Loucy (cell line): ENCODE results near the gene SUSD3.

Experiments
- H2AFZ ChIP-seq: fragments of 200-600 bp; sonication (generic); 2 replicates; pipeline ENCODE4 v1.6.0; 2016; ENCODE audit warnings: antibody characterized with exemption, mild to moderate bottlenecking, low read length, moderate library complexity
- H3F3A ChIP-seq: fragments of 200-600 bp; 2 replicates; pipeline ENCODE4 v1.6.0; 2016; ENCODE audit warnings: antibody characterized with exemption, low read depth, mild to moderate bottlenecking
- H3K27me3 ChIP-seq: fragments of 200-600 bp; sonication (generic); 2 replicates; pipeline ENCODE4 v1.6.1; 2014; ENCODE audit warnings: low read length, mild to moderate bottlenecking; ENCODE audit not compliant: insufficient read depth, poor library complexity, severe bottlenecking
- H3K36me3 ChIP-seq: fragments of 200-600 bp; sonication (generic); 2 replicates; pipeline ENCODE4 v1.6.1; 2016; ENCODE audit warnings: low read length; ENCODE audit not compliant: insufficient read depth
- H3K4me1 ChIP-seq: fragments of 200-600 bp; sonication (generic); 2 replicates; pipeline ENCODE4 v1.5.1; 2014; ENCODE audit warnings: low read length, mild to moderate bottlenecking; ENCODE audit not compliant: insufficient read depth, poor library complexity, severe bottlenecking
- H3K4me2 ChIP-seq: fragments of 200-600 bp; sonication (generic); 2 replicates; pipeline ENCODE4 v1.6.0; 2014; ENCODE audit warnings: antibody characterized with exemption, low read length, low read depth, mild to moderate bottlenecking; ENCODE audit not compliant: poor library complexity, severe bottlenecking
- H3K4me3 ChIP-seq: fragments of 200-600 bp; sonication (generic); 2 replicates; pipeline ENCODE4 v1.5.1; 2014; ENCODE audit warnings: low read length, mild to moderate bottlenecking, mixed read lengths; ENCODE audit not compliant: poor library complexity, severe bottlenecking
- H3K79me2 ChIP-seq: fragments of 200-600 bp; sonication (generic); 2 replicates; pipeline ENCODE4 v1.6.1; 2014; ENCODE audit warnings: low read length; ENCODE audit not compliant: insufficient read depth
- H3K9ac ChIP-seq: fragments of 200-600 bp; sonication (generic); 2 replicates; pipeline ENCODE4 v1.6.0; 2014; ENCODE audit warnings: mild to moderate bottlenecking, low read depth, low read length, moderate library complexity; ENCODE audit not compliant: poor library complexity, severe bottlenecking
- H3K9me2 ChIP-seq: fragments of 200-600 bp; sonication (generic); replicated peaks from 2 replicates; pipeline ENCODE4 v1.6.1; 2016; ENCODE audit warnings: low read depth, low read length, mixed read lengths
- H3K9me3 ChIP-seq: fragments of 200-600 bp; sonication (generic); 2 replicates; pipeline ENCODE4 v1.6.1; 2014; ENCODE audit warnings: mild to moderate bottlenecking, antibody characterized with exemption, low read length, low read depth; ENCODE audit not compliant: insufficient read depth
- H4K20me1 ChIP-seq: fragments of 200-600 bp; sonication (generic); 2 replicates; pipeline ENCODE4 v1.6.0; 2014; ENCODE audit warnings: antibody characterized with exemption, low read length, mild to moderate bottlenecking; ENCODE audit not compliant: insufficient read depth, poor library complexity, severe bottlenecking
- EZH2phosphoT487 ChIP-seq: fragments of 200-600 bp; IDR thresholded peaks from 2 replicates; pipeline ENCODE4 v1.6.1; 2018; ENCODE audit warnings: antibody characterized with exemption, mild to moderate bottlenecking, moderate library complexity, borderline replicate concordance
- TF ChIP-seq, protein P1 (sequence below): fragments of 200-600 bp; sonication (generic); conservative IDR thresholded peaks from 2 replicates; pipeline ENCODE4 v1.5.1; 2014; ENCODE audit warnings: mild to moderate bottlenecking, antibody characterized with exemption, low read length

Gene SUSD3

DNA sequence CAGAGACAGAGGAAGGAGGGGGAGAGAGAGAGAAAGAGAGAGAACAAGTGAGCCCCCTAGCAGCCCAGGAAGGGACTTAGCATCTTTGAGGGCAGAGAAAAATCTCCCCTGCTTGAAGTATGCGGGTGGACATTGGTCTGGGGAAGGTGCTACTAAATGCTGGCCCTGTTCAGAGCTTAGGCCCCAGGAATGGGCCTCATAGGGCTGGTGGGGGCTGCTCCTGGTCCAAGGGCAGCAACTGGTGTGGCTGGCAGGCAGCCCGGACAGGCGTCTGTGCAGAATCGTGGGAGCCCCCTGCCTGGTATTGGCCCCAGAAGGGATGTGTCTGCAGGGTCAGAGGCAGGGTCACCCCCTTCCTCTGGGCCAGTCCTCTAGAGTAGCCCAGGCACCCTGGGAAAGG is 47.8 kb upstream of the SUSD3 start:
- H3K79me2 ChIP-seq = no peaks in the 10 kb centered on the region
- H3F3A ChIP-seq = no peaks in the 10 kb centered on the region
- no peak overlapping the region for H3K9ac ChIP-seq
- H4K20me1 ChIP-seq = no peaks in the 10 kb centered on the region
- no peaks in the 10 kb centered on the region for H3K9me2 ChIP-seq
- H2AFZ ChIP-seq = no peak overlapping the region
- no peaks in the 10 kb centered on the region for H3K9me3 ChIP-seq
- TF ChIP-seq, protein P1, sequence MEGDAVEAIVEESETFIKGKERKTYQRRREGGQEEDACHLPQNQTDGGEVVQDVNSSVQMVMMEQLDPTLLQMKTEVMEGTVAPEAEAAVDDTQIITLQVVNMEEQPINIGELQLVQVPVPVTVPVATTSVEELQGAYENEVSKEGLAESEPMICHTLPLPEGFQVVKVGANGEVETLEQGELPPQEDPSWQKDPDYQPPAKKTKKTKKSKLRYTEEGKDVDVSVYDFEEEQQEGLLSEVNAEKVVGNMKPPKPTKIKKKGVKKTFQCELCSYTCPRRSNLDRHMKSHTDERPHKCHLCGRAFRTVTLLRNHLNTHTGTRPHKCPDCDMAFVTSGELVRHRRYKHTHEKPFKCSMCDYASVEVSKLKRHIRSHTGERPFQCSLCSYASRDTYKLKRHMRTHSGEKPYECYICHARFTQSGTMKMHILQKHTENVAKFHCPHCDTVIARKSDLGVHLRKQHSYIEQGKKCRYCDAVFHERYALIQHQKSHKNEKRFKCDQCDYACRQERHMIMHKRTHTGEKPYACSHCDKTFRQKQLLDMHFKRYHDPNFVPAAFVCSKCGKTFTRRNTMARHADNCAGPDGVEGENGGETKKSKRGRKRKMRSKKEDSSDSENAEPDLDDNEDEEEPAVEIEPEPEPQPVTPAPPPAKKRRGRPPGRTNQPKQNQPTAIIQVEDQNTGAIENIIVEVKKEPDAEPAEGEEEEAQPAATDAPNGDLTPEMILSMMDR = no peak
- TF ChIP-seq EZH2phosphoT487 = no peak
- H3K4me3 ChIP-seq = no peak overlapping the region
- H3K4me1 ChIP-seq = no peaks in the 10 kb centered on the region
- H3K36me3 ChIP-seq = peaks cover 69% of the 10 kb centered on the region
- H3K27me3 ChIP-seq = no peaks in the 10 kb centered on the region
- no peak overlapping the region for H3K4me2 ChIP-seq

DNA sequence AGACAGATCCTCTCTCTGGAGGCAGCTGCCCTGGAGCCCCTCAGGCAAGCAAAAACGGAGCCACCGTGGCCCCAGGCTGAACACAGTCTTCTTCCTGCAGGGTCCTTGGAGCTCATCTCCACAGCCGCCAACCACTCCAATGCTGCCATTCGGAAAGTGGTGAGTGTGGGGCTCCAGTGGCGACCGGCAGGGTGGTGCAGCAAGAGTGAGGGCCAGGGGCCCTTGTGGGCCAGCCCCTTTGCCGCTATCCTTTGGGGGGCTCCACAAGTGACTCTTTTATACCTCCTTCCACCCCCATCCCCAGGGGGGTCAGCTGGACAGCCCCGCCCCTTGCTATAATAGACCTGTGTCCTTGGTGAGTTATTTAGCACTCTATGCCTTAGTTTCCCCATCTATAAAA is 47.4 kb upstream of the SUSD3 start:
- Histone ChIP-seq H3K9me2 (no peaks in the 10 kb centered on the region), H3K36me3 (peaks cover 67% of the 10 kb centered on the region), H3K4me3 (no peak overlapping the region), H4K20me1 (no peaks in the 10 kb centered on the region), H3K9ac (no peak overlapping the region), H3K79me2 (no peaks in the 10 kb centered on the region), H3F3A (no peaks in the 10 kb centered on the region), H3K4me2 (no peak overlapping the region), H3K9me3 (no peaks in the 10 kb centered on the region), H3K27me3 (no peaks in the 10 kb centered on the region), H3K4me1 (no peaks in the 10 kb centered on the region), H2AFZ (no peak overlapping the region)
- TF ChIP-seq, protein P1 = no peak
- no peak for TF ChIP-seq EZH2phosphoT487

DNA sequence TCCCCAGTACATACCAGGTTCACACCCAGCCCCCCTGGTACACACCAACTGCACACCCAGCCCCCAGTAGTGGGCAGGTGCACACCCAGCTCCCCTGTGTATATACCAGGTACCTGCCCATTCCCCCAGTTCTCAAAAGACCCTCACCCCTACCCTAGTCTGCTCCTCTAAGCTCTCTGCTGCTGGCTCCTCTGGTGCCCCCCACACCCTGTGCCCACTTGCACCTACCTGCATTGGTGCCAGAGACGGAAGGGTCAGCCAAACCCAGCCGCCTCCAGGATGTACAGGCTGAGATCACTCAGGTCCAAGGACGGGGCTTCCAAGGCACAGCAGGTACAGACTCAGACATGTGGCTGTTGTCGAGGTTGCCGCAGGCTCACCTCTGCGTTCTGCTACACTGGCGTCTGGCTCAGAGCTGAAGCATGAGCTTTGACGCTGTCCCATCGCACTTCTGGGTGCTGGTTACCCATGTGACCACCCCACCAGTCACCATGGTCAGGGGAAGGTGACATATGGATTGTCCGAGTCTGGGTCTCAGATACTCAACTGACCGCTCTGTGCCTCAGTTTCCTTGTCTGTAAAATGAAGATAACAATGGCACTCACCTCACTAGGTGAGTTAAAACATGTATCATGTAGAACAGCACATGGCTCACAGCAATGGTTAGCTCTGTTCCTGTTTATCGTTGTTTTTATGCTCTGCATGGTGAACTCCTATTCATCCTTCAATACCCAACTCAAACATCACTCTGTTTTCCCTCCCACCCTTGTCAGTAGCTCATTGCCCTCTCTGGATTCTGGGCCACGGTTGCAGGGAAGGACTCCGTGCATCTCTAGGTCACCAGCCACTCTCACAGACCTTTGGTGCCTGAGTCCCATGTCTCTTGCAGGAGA is 45.3 kb upstream of the SUSD3 start:
- H3K4me2 ChIP-seq = no peak overlapping the region
- H3K9ac ChIP-seq = no peak overlapping the region
- H3K36me3 ChIP-seq = peaks cover 71% of the 10 kb centered on the region; the same call in 1 of the 2 replicates
- no peaks in the 10 kb centered on the region for H4K20me1 ChIP-seq
- H2AFZ ChIP-seq = no peak overlapping the region
- no peak overlapping the region for H3K4me3 ChIP-seq
- no peaks in the 10 kb centered on the region for H3K9me2 ChIP-seq
- no peaks in the 10 kb centered on the region for H3F3A ChIP-seq
- H3K79me2 ChIP-seq = no peaks in the 10 kb centered on the region
- no peak for TF ChIP-seq EZH2phosphoT487
- TF ChIP-seq, protein P1 = no peak
- H3K27me3 ChIP-seq = no peaks in the 10 kb centered on the region
- H3K4me1 ChIP-seq = no peaks in the 10 kb centered on the region
- H3K9me3 ChIP-seq = no peaks in the 10 kb centered on the region
